HepG2 (cell line): ENCODE results near the gene GRB10. TPM values are rescaled to one million over a fixed set of nuclear protein-coding genes. Genes with fewer than 3 reads are reported as not detected.

Experiments
- ATAC-seq: fragments of 200-7000 bp; cut with Tn5 transposase; 3 replicates; pipeline ENCODE4 v1.9.1; 2020; ENCODE audit warnings: mild to moderate bottlenecking, moderate library complexity
- BruUV-seq: library from RNA; stranded (reverse); fragments of 400-500 nt; replicated peaks from 2 replicates; lab custom pipeline; 2021; lab: Mats Ljungman, UMichigan
- CTCF ChIA-PET: fragments of 300-600 bp; formaldehyde crosslinking; extraction: SDS; loops from one replicate; lab custom pipeline; 2021; ENCODE audit warnings: low total read pairs, inconsistent platforms, low intra/inter-chr PET ratio; lab: Yijun Ruan, JAX
- POLR2A ChIA-PET: fragments of 350-600 bp; sonication (Branson Sonifier 250); formaldehyde crosslinking; loops from one replicate; lab custom pipeline; 2020; ENCODE audit warnings: antibody characterized with exemption, inconsistent platforms; lab: Yijun Ruan, JAX
- DNase-seq: peaks from one replicate; pipeline ENCODE4 v3.0.0-alpha.2; 2015; ENCODE audit warnings: low spot score
- FAIRE-seq: peaks from 3 replicates; lab custom pipeline; 2011; peaks lifted over from hg19 to GRCh38; lab: Jason Lieb, UNC
- H2AFZ ChIP-seq: one replicate; pipeline ENCODE4 v1.6.1; 2011; ENCODE audit warnings: low read length, inconsistent platforms
- H3K27ac ChIP-seq: fragments of 300-600 bp; 3 replicates; pipeline ENCODE4 v1.8.0; 2011; ENCODE audit warnings: mixed run types, mild to moderate bottlenecking, mixed read lengths, low read length, inconsistent platforms; ENCODE audit not compliant: insufficient read depth; ENCODE audit errors: extremely low read length
- H3K27me3 ChIP-seq, 2 experiments: fragments of 200-600 bp in 1 of 2; 2 replicates in 1 of 2; 3 replicates in 1 of 2; pipeline versions ENCODE4 v1.6.0 to v1.8.0; 2011; ENCODE audit warnings: low read length in 2 of 2, mild to moderate bottlenecking in 2 of 2, moderate library complexity in 2 of 2, inconsistent platforms in 1 of 2; ENCODE audit not compliant: insufficient read depth in 2 of 2, control insufficient read depth in 1 of 2
- H3K36me3 ChIP-seq, 2 experiments: fragments of 200-600 bp in 1 of 2; replicated peaks in 1 of 2; 2 replicates in 1 of 2; 3 replicates in 1 of 2; pipeline versions ENCODE4 v1.5.1 to v1.8.0; 2011; ENCODE audit warnings: low read length in 2 of 2, inconsistent platforms in 1 of 2; ENCODE audit not compliant: insufficient read depth in 2 of 2, control insufficient read depth in 1 of 2
- H3K4me1 ChIP-seq: 2 replicates; pipeline ENCODE4 v1.5.1; 2012; ENCODE audit warnings: low read length, inconsistent platforms; ENCODE audit not compliant: insufficient read depth
- H3K4me2 ChIP-seq: 2 replicates; pipeline ENCODE4 v1.6.0; 2011; ENCODE audit warnings: low read depth, low read length, inconsistent platforms
- H3K4me3 ChIP-seq, 3 experiments: fragments of 200-600 bp in 1 of 3; sonication (generic), shearing (Covaris generic) in 1 of 3; replicated peaks in 1 of 3; 2 replicates each; pipeline ENCODE4 v1.5.1; 2011 to 2016; ENCODE audit warnings: low read length in 3 of 3, inconsistent platforms in 2 of 3, low read depth in 2 of 3, mild to moderate bottlenecking in 2 of 3, control low read depth in 1 of 3, mixed read lengths in 1 of 3; ENCODE audit not compliant: insufficient read depth in 1 of 3
- H3K79me2 ChIP-seq: one replicate; pipeline ENCODE4 v1.6.1; 2011; ENCODE audit warnings: low read length, inconsistent platforms; ENCODE audit not compliant: insufficient read depth
- H3K9ac ChIP-seq: 2 replicates; pipeline ENCODE4 v1.6.0; 2011; ENCODE audit warnings: mild to moderate bottlenecking, low read depth, low read length, inconsistent platforms; ENCODE audit not compliant: insufficient read depth
- H3K9me3 ChIP-seq: 2 replicates; pipeline ENCODE4 v1.5.1; 2012; ENCODE audit warnings: mild to moderate bottlenecking, low read length
- H4K20me1 ChIP-seq: 2 replicates; pipeline ENCODE4 v1.6.0; 2011; ENCODE audit warnings: inconsistent platforms, mild to moderate bottlenecking, low read length, moderate library complexity; ENCODE audit not compliant: insufficient read depth
- AHR ChIP-seq: IDR thresholded peaks from 2 replicates; pipeline ENCODE4 v1.6.1; 2018; ENCODE audit warnings: missing genetic modification reagents, missing compliant biosample characterization
- GLI4 ChIP-seq: sonication (generic); formaldehyde crosslinking; IDR thresholded peaks from 2 replicates; pipeline ENCODE4 v1.5.1; 2020; ENCODE audit warnings: missing genetic modification reagents, mild to moderate bottlenecking, moderate library complexity, borderline replicate concordance
- RAD21 ChIP-seq: fragments of 450-650 bp; formaldehyde crosslinking; IDR thresholded peaks from 2 replicates; pipeline ENCODE4 v1.5.0; 2020; ENCODE audit warnings: mild to moderate bottlenecking
- SMC3 ChIP-seq: IDR thresholded peaks from 2 replicates; pipeline ENCODE4 v1.6.1; 2011; ENCODE audit warnings: low read length, improper control_type of control experiment
- SP4 ChIP-seq: sonication (generic); formaldehyde crosslinking; IDR thresholded peaks from 2 replicates; pipeline ENCODE4 v1.8.1; 2023; ENCODE audit warnings: mild to moderate bottlenecking, missing genetic modification reagents
- STAG1 ChIP-seq: sonication (generic); formaldehyde crosslinking; IDR thresholded peaks from 2 replicates; pipeline ENCODE4 v1.4.0; 2020; ENCODE audit warnings: missing genetic modification reagents
- ZNF121 ChIP-seq: sonication (generic); formaldehyde crosslinking; IDR thresholded peaks from 2 replicates; pipeline ENCODE4 v1.5.0; 2020; ENCODE audit warnings: mild to moderate bottlenecking, missing genetic modification reagents
- ZNF572 ChIP-seq: sonication (generic); formaldehyde crosslinking; IDR thresholded peaks from 2 replicates; pipeline ENCODE4 v1.5.1; 2020; ENCODE audit warnings: mild to moderate bottlenecking, missing genetic modification reagents
- ZNF646 ChIP-seq: sonication (generic); formaldehyde crosslinking; IDR thresholded peaks from 2 replicates; pipeline ENCODE4 v1.9.0; 2021; ENCODE audit warnings: mild to moderate bottlenecking, missing genetic modification reagents
- ZSCAN29 ChIP-seq: sonication (generic); formaldehyde crosslinking; conservative IDR thresholded peaks from 2 replicates; pipeline ENCODE4 v1.4.0; 2020; ENCODE audit warnings: mild to moderate bottlenecking, missing genetic modification reagents
- WGBS: methylation state at CpG from one replicate; pipeline ENCODE4 v1.1.6; 2017; ENCODE audit warnings: low lambda C conversion rate; 5-methylcytosine and 5-hydroxymethylcytosine counted together
- in situ Hi-C: cut with HindIII; loops from 2 replicates; pipeline ENCODE4 v1.10.0; 2017; ENCODE audit warnings: low pct_unique_long_range_greater_than_20kb; ENCODE audit not compliant: extremely low pct_ligation_motif_present
- intact Hi-C: fragments of 100-400 bp; cut with micrococcal nuclease; formaldehyde crosslinking; loops from one replicate; pipeline ENCODE4 v1.10.0; 2022; ENCODE audit not compliant: unreplicated experiment
- polyA plus RNA-seq, 8 experiments: library from polyadenylated mRNA; depleted of rRNA in 3 of 8; stranded (reverse) in 7 of 8; unstranded in 1 of 8; fragments of >200 nt; fragmentation: Illumina TruSeq in 4 of 8; extraction: Trizol in 4 of 8; gene quantifications; 2 replicates each; pipeline versions ENCODE4 v1.2.1 to v1.2.3, GENCODE V29; 2011 to 2016; ENCODE audit warnings: low read depth in 4 of 8, missing spikeins in 1 of 8, mixed read lengths in 1 of 8; ENCODE audit not compliant: insufficient read depth in 1 of 8
- total RNA-seq, 5 experiments: library from RNA; depleted of rRNA; stranded (reverse); fragments of >200 nt; fragmentation: Illumina TruSeq; extraction: Trizol; gene quantifications; 2 replicates each; pipeline ENCODE4 v1.2.3, GENCODE V29; 2016; ENCODE audit warnings: low read depth in 1 of 5
- TF ChIP-seq, protein P1 (sequence below): sonication (generic); formaldehyde crosslinking; IDR thresholded peaks from 2 replicates; pipeline ENCODE4 v1.5.0; 2020; ENCODE audit warnings: missing genetic modification reagents, mild to moderate bottlenecking, borderline replicate concordance
- TF ChIP-seq, protein P2 (sequence below): sonication (generic); formaldehyde crosslinking; IDR thresholded peaks from 2 replicates; pipeline ENCODE4 v1.4.0; 2020; ENCODE audit warnings: missing genetic modification reagents, mild to moderate bottlenecking, borderline replicate concordance

GRB10 gene
- total and polyA plus RNA-seq, 2 of the 13 experiments (the other 11 are each of a cell fraction or from before 2014, with no cell fraction given), result 4.0 to 6.8 TPM

- no peak for TF ChIP-seq AHR (CRISPR knock-in tag)
- TF ChIP-seq ZNF121 (CRISPR knock-in tag), result no peak
- TF ChIP-seq, protein P1, sequence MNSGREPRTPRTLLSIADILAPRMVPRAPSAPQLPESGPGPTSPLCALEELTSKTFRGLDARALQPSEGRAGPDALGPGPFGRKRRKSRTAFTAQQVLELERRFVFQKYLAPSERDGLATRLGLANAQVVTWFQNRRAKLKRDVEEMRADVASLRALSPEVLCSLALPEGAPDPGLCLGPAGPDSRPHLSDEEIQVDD, result no peak
- TF ChIP-seq ZSCAN29 (CRISPR knock-in tag), result no peak
- no peak for TF ChIP-seq ZNF572 (CRISPR knock-in tag)
Measured at GRCh38 chr7:50596484-50596883, 186.2 kb downstream of the GRB10 start (continued).

- H3K9ac ChIP-seq, result no peak overlapping the region
- peaks cover 64% of the 10 kb centered on the region for H3K4me1 ChIP-seq
- intact Hi-C loops (loop anchor here (1.0 to 2.0 kb wide), 2 partner anchors 33 to 84 kb away; no protein-coding TSS in a partner anchor), in situ Hi-C loops (no loop called here)
- ChIA-PET POLR2A (interaction anchor here (2.1 kb wide), 2 partner anchors 20 to 30 kb away, joined by 6 to 13 read pairs; partner anchors contain the start of gene DDC), CTCF (interaction anchor here (1.2 kb wide), 1 partner anchor 38 kb away, joined by 5 read pairs; no protein-coding TSS in a partner anchor)
- peak overlapping the region; percentile 12 for H3K27ac ChIP-seq
- H3K4me2 ChIP-seq, result no peak overlapping the region
- no peak overlapping the region for H2AFZ ChIP-seq
- ATAC-seq (peak; percentile 65), FAIRE-seq (peak; percentile 49), DNase-seq (peak; percentile 35)
- H3K9me3 ChIP-seq, result no peaks in the 10 kb centered on the region
- BruUV-seq, result no TSS peak
- no peak overlapping the region for H3K4me3 ChIP-seq
- no peaks in the 10 kb centered on the region for H3K36me3 ChIP-seq
- no peaks in the 10 kb centered on the region for H3K79me2 ChIP-seq
- WGBS, result 45% methylated on average over 5 of the region's 5 CpGs
- no peaks in the 10 kb centered on the region for H3K27me3 ChIP-seq
- no peaks in the 10 kb centered on the region for H4K20me1 ChIP-seq
- TF ChIP-seq SMC3, result peak; percentile 38; the same call in 1 of the 2 replicates
- peak; percentile 96 for TF ChIP-seq ZNF646 (CRISPR knock-in tag)
- TF ChIP-seq RAD21 (CRISPR knock-in tag), result peak; percentile 49
- peak; percentile 69 for TF ChIP-seq STAG1
- TF ChIP-seq GLI4, result no peak
- no peak for TF ChIP-seq SP4 (CRISPR knock-in tag)
- TF ChIP-seq, protein P2, sequence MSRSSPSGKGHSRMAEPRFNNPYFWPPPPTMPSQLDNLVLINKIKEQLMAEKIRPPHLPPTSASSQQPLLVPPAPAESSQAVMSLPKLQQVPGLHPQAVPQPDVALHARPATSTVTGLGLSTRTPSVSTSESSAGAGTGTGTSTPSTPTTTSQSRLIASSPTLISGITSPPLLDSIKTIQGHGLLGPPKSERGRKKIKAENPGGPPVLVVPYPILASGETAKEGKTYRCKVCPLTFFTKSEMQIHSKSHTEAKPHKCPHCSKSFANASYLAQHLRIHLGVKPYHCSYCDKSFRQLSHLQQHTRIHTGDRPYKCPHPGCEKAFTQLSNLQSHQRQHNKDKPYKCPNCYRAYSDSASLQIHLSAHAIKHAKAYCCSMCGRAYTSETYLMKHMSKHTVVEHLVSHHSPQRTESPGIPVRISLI (CRISPR knock-in tag), result no peak
Measured at GRCh38 chr7:50595491-50596102, 187.1 kb downstream of the GRB10 start.
